Endothelial cell of umbilical vein (primary cell): ENCODE measurements around the gene CLSTN2.

Source experiments
- CTCF ChIP-seq, 2 donors: IDR thresholded peaks; 1 replicate in 1 of 2; 2 replicates in 1 of 2; pipeline ENCODE4 v1.5.1; 2011; ENCODE audit warnings: low read length in 2 of 2, mild to moderate bottlenecking in 2 of 2, moderate library complexity in 2 of 2, control low read depth in 1 of 2, inconsistent platforms in 1 of 2, low read depth in 1 of 2; ENCODE audit not compliant: insufficient read depth in 1 of 2; ENCODE audit errors: extremely low read depth in 1 of 2
- MYC ChIP-seq: IDR thresholded peaks from one replicate; pipeline ENCODE4 v1.6.1; 2011; ENCODE audit warnings: mild to moderate bottlenecking, low read depth, low read length
- POLR2A ChIP-seq: IDR thresholded peaks from 2 replicates; pipeline ENCODE4 v1.6.1; 2012; ENCODE audit warnings: low read depth, mild to moderate bottlenecking, control low read depth, low read length

- TF ChIP-seq POLR2A (no peak), CTCF (IDR thresholded peaks at IDR 0.05; ENCODE audit: extremely low read depth in 1 of 2, insufficient read depth in 1 of 2, low read depth in 1 of 2, low read length in 2 of 2) (no peak), MYC (no peak)
Measured at GRCh38 chr3:140427786-140428185, 492.8 kb downstream of the CLSTN2 start.
